ENCODE data around the gene SMIM36.

Gene SMIM36

DNA sequence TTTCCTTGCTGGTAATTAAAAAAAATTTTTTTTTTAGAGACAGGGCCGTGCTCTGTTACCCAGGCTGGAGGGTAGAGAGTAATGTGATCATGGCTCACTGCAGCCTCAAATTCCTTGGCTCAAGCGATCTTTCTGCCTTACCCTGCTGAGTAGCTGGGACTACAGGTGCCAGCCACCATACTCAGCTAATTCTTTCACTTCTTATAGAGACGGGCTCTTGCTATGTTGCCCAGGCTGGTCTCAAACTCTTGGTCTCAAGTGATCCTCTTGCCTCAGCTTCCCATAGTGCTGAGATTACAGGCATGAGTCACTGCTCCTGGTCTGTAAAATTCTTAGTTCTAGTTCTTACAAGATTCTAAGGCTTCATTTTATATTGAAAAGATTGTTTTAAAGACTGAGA is 11.1 kb downstream of the SMIM36 start:
- no CpG with 5 or more reads among the region's 3 CpGs for WGBS (ENCODE audit: extremely low coverage, insufficient coverage, low lambda C conversion rate)

DNA sequence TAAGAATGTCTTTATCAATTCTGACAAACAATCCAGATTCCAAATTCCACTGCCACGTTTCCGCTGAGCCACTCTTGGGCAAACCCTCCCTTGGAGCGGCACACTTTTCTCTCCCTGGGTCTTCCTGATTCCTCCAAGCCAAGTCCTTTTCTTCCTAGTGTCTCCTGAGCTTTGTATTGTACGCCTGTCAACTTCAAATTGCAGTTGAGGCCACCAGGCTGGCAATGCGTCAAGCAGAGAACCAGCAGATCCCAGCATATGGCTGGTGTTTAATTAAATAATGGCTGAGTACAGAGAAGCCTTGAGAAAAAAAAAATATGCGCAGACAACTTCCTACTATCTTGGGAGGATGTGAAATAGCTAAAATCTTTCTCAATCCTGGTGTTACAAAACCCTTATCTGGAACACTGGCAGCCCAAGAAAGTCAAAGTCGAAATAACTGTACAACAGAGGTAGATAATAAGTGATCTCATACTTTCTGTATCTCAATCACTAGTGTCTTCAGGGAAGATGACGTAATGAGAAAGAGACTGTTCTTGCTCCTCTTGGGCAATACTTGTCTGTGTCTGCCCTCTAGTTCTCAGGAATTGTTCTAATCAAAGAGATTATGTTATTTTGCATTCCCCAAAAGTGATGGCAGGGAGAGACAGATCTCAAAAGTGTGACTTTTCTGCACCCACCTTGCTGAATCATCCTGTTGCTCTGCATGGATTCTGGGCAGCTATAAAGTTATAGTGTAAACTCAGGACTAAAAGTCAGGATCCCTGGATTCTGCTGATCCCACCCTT is 15.0 kb downstream of the SMIM36 start:
- H3K79me2 ChIP-seq (ENCODE audit: control insufficient read depth, insufficient read depth, low read length), result no peaks in the 10 kb centered on the region

More for the DNA sequence above, 11.1 kb downstream of the SMIM36 start:
- H3K56ac ChIP-seq (ENCODE audit: low read length), result no peak overlapping the region
- no peaks in the 10 kb centered on the region for H3K4me1 ChIP-seq (ENCODE audit: control insufficient read depth, low read depth, low read length)
- no peak overlapping the region for H3K27ac ChIP-seq (ENCODE audit: low read depth, low read length)
- H2BK5ac ChIP-seq (ENCODE audit: low read length), result no peak overlapping the region
- no peaks in the 10 kb centered on the region for H3K27me3 ChIP-seq (ENCODE audit: insufficient read depth, low read length, poor library complexity)
- H2BK15ac ChIP-seq (replicated peaks; ENCODE audit: low read depth), result no peak overlapping the region
- H4K8ac ChIP-seq (ENCODE audit: low read depth, low read length), result no peak overlapping the region
- no peak overlapping the region for H4K5ac ChIP-seq (ENCODE audit: low read length)
- H3K79me2 ChIP-seq (ENCODE audit: control insufficient read depth, insufficient read depth, low read length), result no peaks in the 10 kb centered on the region
- DNase-seq, result no peak
- H3K79me1 ChIP-seq (ENCODE audit: low read length), result no peaks in the 10 kb centered on the region
- no peak overlapping the region for H3K9ac ChIP-seq (ENCODE audit: low read length)
- no peak overlapping the region for H3K23ac ChIP-seq (ENCODE audit: low read length)
- H3K4ac ChIP-seq (ENCODE audit: low read depth, low read length), result no peak overlapping the region
- H3K4me2 ChIP-seq (ENCODE audit: low read length), result no peak overlapping the region
- no peak overlapping the region for H2BK120ac ChIP-seq (ENCODE audit: low read depth, low read length)
- H3K4me3 ChIP-seq (ENCODE audit: low read length), result no peak overlapping the region
- H3K18ac ChIP-seq (ENCODE audit: low read length), result no peak overlapping the region
- H3K36me3 ChIP-seq (ENCODE audit: control insufficient read depth, insufficient read depth, low read length), result no peaks in the 10 kb centered on the region
- no peak overlapping the region for H2AK5ac ChIP-seq (ENCODE audit: low read length)

DNA sequence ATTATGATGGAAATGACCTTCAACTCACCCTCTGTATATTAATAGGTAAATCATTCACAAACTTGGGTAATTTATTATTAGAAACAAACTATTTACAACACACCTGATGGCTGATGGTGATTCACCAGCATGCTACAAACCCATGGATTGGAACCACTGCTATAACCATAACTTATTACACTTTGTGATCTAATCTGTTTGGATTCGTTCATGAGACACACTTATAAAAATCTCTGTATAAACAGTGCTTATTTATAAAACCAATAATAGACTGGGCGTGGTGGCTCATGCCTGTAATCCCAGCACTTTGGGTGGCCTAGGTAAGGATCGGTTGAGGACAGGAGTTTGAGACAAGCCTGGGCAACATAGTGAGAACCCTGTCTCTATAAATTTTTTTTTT is 16.0 kb downstream of the SMIM36 start:
- no peaks in the 10 kb centered on the region for H3K79me1 ChIP-seq (ENCODE audit: low read length)
- H3K4me1 ChIP-seq (ENCODE audit: control insufficient read depth, low read depth, low read length), result no peaks in the 10 kb centered on the region
- no peak overlapping the region for H3K4me3 ChIP-seq (ENCODE audit: low read length)
- H3K79me2 ChIP-seq (ENCODE audit: control insufficient read depth, insufficient read depth, low read length), result no peaks in the 10 kb centered on the region
- no peak overlapping the region for H2AK5ac ChIP-seq (ENCODE audit: low read length)
- no peak overlapping the region for H3K18ac ChIP-seq (ENCODE audit: low read length)
- no peaks in the 10 kb centered on the region for H3K36me3 ChIP-seq (ENCODE audit: control insufficient read depth, insufficient read depth, low read length)
- H4K5ac ChIP-seq (ENCODE audit: low read length), result no peak overlapping the region
- no peak overlapping the region for H2BK120ac ChIP-seq (ENCODE audit: low read depth, low read length)
- no CpG with 5 or more reads among the region's 3 CpGs for WGBS (ENCODE audit: extremely low coverage, insufficient coverage, low lambda C conversion rate)
- DNase-seq, result no peak
- no peak overlapping the region for H3K4me2 ChIP-seq (ENCODE audit: low read length)
- H3K27ac ChIP-seq (ENCODE audit: low read depth, low read length), result no peak overlapping the region
- H3K23ac ChIP-seq (ENCODE audit: low read length), result no peak overlapping the region
- H2BK15ac ChIP-seq (replicated peaks; ENCODE audit: low read depth), result no peak overlapping the region
- no peak overlapping the region for H3K9ac ChIP-seq (ENCODE audit: low read length)
- no peaks in the 10 kb centered on the region for H3K27me3 ChIP-seq (ENCODE audit: insufficient read depth, low read length, poor library complexity)
- no peak overlapping the region for H2BK5ac ChIP-seq (ENCODE audit: low read length)
- no peak overlapping the region for H4K8ac ChIP-seq (ENCODE audit: low read depth, low read length)
- H3K56ac ChIP-seq (ENCODE audit: low read length), result no peak overlapping the region
- no peak overlapping the region for H3K4ac ChIP-seq (ENCODE audit: low read depth, low read length)

More for the DNA sequence above, 15.0 kb downstream of the SMIM36 start:
- no peak overlapping the region for H3K4me2 ChIP-seq (ENCODE audit: low read length)
- no peak overlapping the region for H3K9ac ChIP-seq (ENCODE audit: low read length)
- no peak overlapping the region for H3K27ac ChIP-seq (ENCODE audit: low read depth, low read length)
- no peak overlapping the region for H3K23ac ChIP-seq (ENCODE audit: low read length)
- H2AK5ac ChIP-seq (ENCODE audit: low read length), result no peak overlapping the region
- H3K4me1 ChIP-seq (ENCODE audit: control insufficient read depth, low read depth, low read length), result no peaks in the 10 kb centered on the region
- H3K56ac ChIP-seq (ENCODE audit: low read length), result no peak overlapping the region
- H2BK15ac ChIP-seq (replicated peaks; ENCODE audit: low read depth), result no peak overlapping the region
- H3K36me3 ChIP-seq (ENCODE audit: control insufficient read depth, insufficient read depth, low read length), result no peaks in the 10 kb centered on the region
- no peak overlapping the region for H3K18ac ChIP-seq (ENCODE audit: low read length)
- H3K4ac ChIP-seq (ENCODE audit: low read depth, low read length), result no peak overlapping the region
- no peaks in the 10 kb centered on the region for H3K27me3 ChIP-seq (ENCODE audit: insufficient read depth, low read length, poor library complexity)
- no peak overlapping the region for H3K4me3 ChIP-seq (ENCODE audit: low read length)
- H2BK120ac ChIP-seq (ENCODE audit: low read depth, low read length), result no peak overlapping the region
- DNase-seq, result no peak
- WGBS (ENCODE audit: extremely low coverage, insufficient coverage, low lambda C conversion rate), result no CpG with 5 or more reads among the region's 8 CpGs
- H4K8ac ChIP-seq (ENCODE audit: low read depth, low read length), result no peak overlapping the region
- no peak overlapping the region for H4K5ac ChIP-seq (ENCODE audit: low read length)
- no peak overlapping the region for H2BK5ac ChIP-seq (ENCODE audit: low read length)
- H3K79me1 ChIP-seq (ENCODE audit: low read length), result no peaks in the 10 kb centered on the region

DNA sequence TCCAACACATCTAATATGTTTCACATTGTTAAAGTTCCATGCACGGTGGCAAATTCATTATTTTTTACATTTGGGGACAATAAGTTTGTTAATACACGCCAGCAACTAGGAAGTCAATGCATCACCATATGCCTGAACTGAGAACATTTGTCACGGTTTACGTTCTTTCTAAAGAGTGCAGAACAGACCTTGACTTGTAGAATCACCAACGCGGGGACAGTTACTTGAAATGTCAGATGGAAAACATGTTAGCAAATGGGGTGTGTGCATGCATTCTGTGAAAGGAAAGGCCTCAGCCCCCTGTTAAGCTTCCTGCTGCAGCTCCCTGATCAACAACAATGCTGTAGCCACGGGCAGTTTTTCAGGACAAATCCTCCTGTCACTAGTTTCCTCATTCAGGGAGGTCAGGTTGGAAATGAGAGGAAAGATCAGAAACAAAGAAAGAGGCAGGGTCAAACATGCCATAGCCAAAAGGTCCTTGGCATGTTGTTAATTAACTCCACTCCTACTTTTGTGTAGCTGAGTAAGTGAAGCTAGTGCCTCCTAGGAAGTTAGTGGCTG is 18.4 kb downstream of the SMIM36 start:
- no peak overlapping the region for H2BK5ac ChIP-seq (ENCODE audit: low read length)
- H2AK5ac ChIP-seq (ENCODE audit: low read length), result no peak overlapping the region
- H3K56ac ChIP-seq (ENCODE audit: low read length), result peak overlapping the region; percentile 2
- H3K79me2 ChIP-seq (ENCODE audit: control insufficient read depth, insufficient read depth, low read length), result no peaks in the 10 kb centered on the region
- H4K5ac ChIP-seq (ENCODE audit: low read length), result no peak overlapping the region
- H3K9ac ChIP-seq (ENCODE audit: low read length), result no peak overlapping the region
- no peak overlapping the region for H3K27ac ChIP-seq (ENCODE audit: low read depth, low read length)
- DNase-seq, result peak; percentile 71
- no peak overlapping the region for H2BK15ac ChIP-seq (replicated peaks; ENCODE audit: low read depth)
- no peak overlapping the region for H4K8ac ChIP-seq (ENCODE audit: low read depth, low read length)
- H3K36me3 ChIP-seq (ENCODE audit: control insufficient read depth, insufficient read depth, low read length), result no peaks in the 10 kb centered on the region
- no peak overlapping the region for H3K4me3 ChIP-seq (ENCODE audit: low read length)
- no peak overlapping the region for H3K18ac ChIP-seq (ENCODE audit: low read length)
- H3K79me1 ChIP-seq (ENCODE audit: low read length), result no peaks in the 10 kb centered on the region
- H3K23ac ChIP-seq (ENCODE audit: low read length), result no peak overlapping the region
- no CpG with 5 or more reads among the region's 7 CpGs for WGBS (ENCODE audit: extremely low coverage, insufficient coverage, low lambda C conversion rate)
- H3K4me1 ChIP-seq (ENCODE audit: control insufficient read depth, low read depth, low read length), result no peaks in the 10 kb centered on the region
- no peaks in the 10 kb centered on the region for H3K27me3 ChIP-seq (ENCODE audit: insufficient read depth, low read length, poor library complexity)
- H2BK120ac ChIP-seq (ENCODE audit: low read depth, low read length), result no peak overlapping the region
- no peak overlapping the region for H3K4ac ChIP-seq (ENCODE audit: low read depth, low read length)
- no peak overlapping the region for H3K4me2 ChIP-seq (ENCODE audit: low read length)

DNA sequence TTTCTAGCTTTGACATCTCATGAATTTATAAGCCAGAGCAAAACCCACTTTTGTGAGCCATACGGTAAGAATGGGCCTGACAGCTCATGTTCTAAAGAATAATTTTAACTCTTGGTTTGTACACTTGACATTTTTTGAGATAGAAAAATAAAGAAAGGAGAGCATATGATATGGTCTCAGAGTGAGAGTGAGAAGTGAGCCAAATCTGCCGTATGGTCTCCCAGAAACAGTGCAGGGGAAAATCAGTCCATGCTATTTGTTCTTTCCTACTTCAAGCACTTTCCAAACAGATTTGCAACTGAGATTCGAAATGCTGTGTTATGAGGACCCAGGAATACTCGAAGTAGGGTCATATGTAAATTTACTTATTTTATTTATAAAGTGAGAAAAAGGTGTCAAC is 20.9 kb downstream of the SMIM36 start:
- Histone ChIP-seq H2BK15ac (replicated peaks; ENCODE audit: low read depth) (no peak overlapping the region), H2BK120ac (ENCODE audit: low read depth, low read length) (no peak overlapping the region), H3K56ac (ENCODE audit: low read length) (no peak overlapping the region), H2AK5ac (ENCODE audit: low read length) (no peak overlapping the region), H2BK5ac (ENCODE audit: low read length) (no peak overlapping the region), H3K79me2 (ENCODE audit: control insufficient read depth, insufficient read depth, low read length) (no peaks in the 10 kb centered on the region), H3K9ac (ENCODE audit: low read length) (no peak overlapping the region), H3K27ac (ENCODE audit: low read depth, low read length) (no peak overlapping the region), H3K79me1 (ENCODE audit: low read length) (no peaks in the 10 kb centered on the region), H3K4me1 (ENCODE audit: control insufficient read depth, low read depth, low read length) (no peaks in the 10 kb centered on the region), H3K23ac (ENCODE audit: low read length) (no peak overlapping the region), H3K4me3 (ENCODE audit: low read length) (no peak overlapping the region), H3K36me3 (ENCODE audit: control insufficient read depth, insufficient read depth, low read length) (no peaks in the 10 kb centered on the region), H3K4me2 (ENCODE audit: low read length) (no peak overlapping the region), H3K18ac (ENCODE audit: low read length) (no peak overlapping the region), H3K4ac (ENCODE audit: low read depth, low read length) (no peak overlapping the region), H4K8ac (ENCODE audit: low read depth, low read length) (no peak overlapping the region), H4K5ac (ENCODE audit: low read length) (no peak overlapping the region), H3K27me3 (ENCODE audit: insufficient read depth, low read length, poor library complexity) (no peaks in the 10 kb centered on the region)
- no peak for DNase-seq
- no CpG with 5 or more reads among the region's 4 CpGs for WGBS (ENCODE audit: extremely low coverage, insufficient coverage, low lambda C conversion rate)

Measured in mesendoderm (in vitro differentiated cells).